Lower lobe of right lung (tissue), 2 donors: ENCODE measurements around the gene NDUFV1. TPM values are rescaled to one million over a fixed set of nuclear protein-coding genes. Genes with fewer than 3 reads are reported as not detected.

Source experiments
- ATAC-seq, 2 donors: fragments of 200-7000 bp; cut with Tn5 transposase; one replicate each; pipeline ENCODE4 v1.9.1; 2020 to 2022; ENCODE audit warnings: mild to moderate bottlenecking in 2 of 2, moderate library complexity in 2 of 2
- DNase-seq: peaks from one replicate; pipeline ENCODE4 v3.0.0-alpha.2; 2020
- H3K27ac ChIP-seq: fragments of 200-600 bp; one replicate; pipeline ENCODE4 v1.8.0; 2022
- H3K27me3 ChIP-seq: fragments of 200-600 bp; one replicate; pipeline ENCODE4 v1.8.0; 2022; ENCODE audit warnings: low read depth
- H3K36me3 ChIP-seq: fragments of 200-600 bp; one replicate; pipeline ENCODE4 v1.8.0; 2022; ENCODE audit warnings: mild to moderate bottlenecking
- H3K4me1 ChIP-seq: fragments of 200-600 bp; one replicate; pipeline ENCODE4 v1.8.0; 2022
- H3K4me3 ChIP-seq: fragments of 200-600 bp; one replicate; pipeline ENCODE4 v1.8.0; 2022; ENCODE audit warnings: mild to moderate bottlenecking
- H3K9me3 ChIP-seq: fragments of 200-600 bp; one replicate; pipeline ENCODE4 v1.8.0; 2022
- CTCF ChIP-seq: fragments of 200-600 bp; IDR thresholded peaks from one replicate; pipeline ENCODE4 v1.8.0; 2022; ENCODE audit warnings: antibody characterized with exemption, mild to moderate bottlenecking
- intact Hi-C: fragments of 100-400 bp; cut with DNase I; formaldehyde crosslinking; loops from one replicate; pipeline ENCODE4 v1.11.0; 2022
- total RNA-seq: library from RNA; stranded (reverse); fragmentation: NEBNext Ultra II Directional; extraction: Animal tissue kit (Norgen Biotek cat#: 25700); gene quantifications from one replicate; pipeline ENCODE4 v1.2.1, GENCODE V29; 2021
- donor health status: DM: no; HTN: yes; CAD: no; lungs with severe emphysema.

NDUFV1 gene
- total RNA-seq, 1 donor from 2014 or later = 143 TPM

GRCh38 chr11:67644472-67645418 is 38.0 kb downstream of the NDUFV1 start:
- H3K36me3 ChIP-seq = no peaks in the 10 kb centered on the region
- DNase-seq (no peak), ATAC-seq (no peak)
- H3K27ac ChIP-seq = no peak overlapping the region
- H3K27me3 ChIP-seq = peaks cover 37% of the 10 kb centered on the region
- intact Hi-C loops = no loop called here
- no peak for TF ChIP-seq CTCF
- H3K4me3 ChIP-seq = no peak overlapping the region
- H3K9me3 ChIP-seq = no peaks in the 10 kb centered on the region
- H3K4me1 ChIP-seq = no peaks in the 10 kb centered on the region

GRCh38 chr11:67645521-67646461 is 39.1 kb downstream of the NDUFV1 start:
- intact Hi-C loops = no loop called here
- Histone ChIP-seq H3K36me3 (no peaks in the 10 kb centered on the region), H3K4me1 (no peaks in the 10 kb centered on the region), H3K4me3 (no peak overlapping the region), H3K9me3 (no peaks in the 10 kb centered on the region), H3K27ac (no peak overlapping the region), H3K27me3 (peaks cover 27% of the 10 kb centered on the region)
- DNase-seq (no peak), ATAC-seq (no peak)
- TF ChIP-seq CTCF = no peak

- Histone ChIP-seq H3K4me1 (no peaks in the 10 kb centered on the region), H3K36me3 (no peaks in the 10 kb centered on the region), H3K27ac (no peak overlapping the region), H3K9me3 (no peaks in the 10 kb centered on the region), H3K27me3 (peaks cover 21% of the 10 kb centered on the region), H3K4me3 (no peak overlapping the region)
- DNase-seq (peak; percentile 45), ATAC-seq (no peak)
- intact Hi-C loops = no loop called here
- TF ChIP-seq CTCF = no peak
Measured at GRCh38 chr11:67646535-67647336, 40.0 kb downstream of the NDUFV1 start.

- Histone ChIP-seq H3K9me3 (no peaks in the 10 kb centered on the region), H3K4me3 (no peak overlapping the region), H3K27ac (no peak overlapping the region), H3K4me1 (no peaks in the 10 kb centered on the region), H3K36me3 (no peaks in the 10 kb centered on the region), H3K27me3 (peaks cover 21% of the 10 kb centered on the region)
- DNase-seq (no peak), ATAC-seq (no peak)
- intact Hi-C loops = no loop called here
- TF ChIP-seq CTCF = no peak
Measured at GRCh38 chr11:67647471-67647870, 40.7 kb downstream of the NDUFV1 start.
